Neuron (in vitro differentiated cells): ENCODE data around the gene TMEM132C.
"Not testable (repeated sequence)": the region's sequence is repeated elsewhere in the genome, so short reads cannot be mapped to it uniquely, and the experiment has no call there.

Source experiments
- H2AFZ ChIP-seq: one replicate; pipeline ENCODE4 v1.6.1; 2013; ENCODE audit warnings: low read depth, mild to moderate bottlenecking, inconsistent platforms, low read length, moderate library complexity
- H3K27me3 ChIP-seq: one replicate; pipeline ENCODE4 v1.6.1; 2013; ENCODE audit warnings: low read length; ENCODE audit not compliant: insufficient read depth
- H3K36me3 ChIP-seq: one replicate; pipeline ENCODE4 v1.6.1; 2013; ENCODE audit warnings: low read length; ENCODE audit not compliant: insufficient read depth
- H3K4me1 ChIP-seq: one replicate; pipeline ENCODE4 v1.6.1; 2013; ENCODE audit warnings: low read length; ENCODE audit not compliant: insufficient read depth
- H3K4me3 ChIP-seq: 2 replicates; pipeline ENCODE4 v1.5.1; 2013; ENCODE audit warnings: mild to moderate bottlenecking, low read length, moderate library complexity
- H3K9me3 ChIP-seq: one replicate; pipeline ENCODE4 v1.6.1; 2013; ENCODE audit warnings: low read length

Gene TMEM132C

GRCh38 chr12:128455851-128456250 lies 188.9 kb downstream of the TMEM132C start:
- Histone ChIP-seq H3K9me3 (peaks cover 2% of the 10 kb centered on the region), H3K4me1 (peaks cover 8% of the 10 kb centered on the region), H3K27me3 (no peaks in the 10 kb centered on the region), H3K4me3 (no peak overlapping the region), H3K36me3 (no peaks in the 10 kb centered on the region), H2AFZ (no peak overlapping the region)

GRCh38 chr12:128456922-128457321 lies 190.0 kb downstream of the TMEM132C start:
- H3K27me3 ChIP-seq, result no peaks in the 10 kb centered on the region

GRCh38 chr12:128458301-128458974 lies 191.5 kb downstream of the TMEM132C start:
- H3K36me3 ChIP-seq, result no peaks in the 10 kb centered on the region
- H3K9me3 ChIP-seq, result peaks cover 2% of the 10 kb centered on the region
- no peaks in the 10 kb centered on the region for H3K27me3 ChIP-seq
- H2AFZ ChIP-seq, result no peak overlapping the region
- peaks cover 4% of the 10 kb centered on the region for H3K4me1 ChIP-seq
- no peak overlapping the region for H3K4me3 ChIP-seq

More at GRCh38 chr12:128456922-128457321, 190.0 kb downstream of the TMEM132C start:
- peaks cover 4% of the 10 kb centered on the region for H3K4me1 ChIP-seq
- H3K9me3 ChIP-seq, result peaks cover 2% of the 10 kb centered on the region
- H3K4me3 ChIP-seq, result no peak overlapping the region
- H3K36me3 ChIP-seq, result no peaks in the 10 kb centered on the region
- no peak overlapping the region for H2AFZ ChIP-seq

GRCh38 chr12:128459067-128459466 lies 192.1 kb downstream of the TMEM132C start:
- Histone ChIP-seq H3K4me1 (peaks cover 4% of the 10 kb centered on the region), H3K9me3 (peaks cover 2% of the 10 kb centered on the region), H3K36me3 (no peaks in the 10 kb centered on the region), H3K27me3 (no peaks in the 10 kb centered on the region), H2AFZ (no peak overlapping the region), H3K4me3 (no peak overlapping the region)

- Histone ChIP-seq H3K4me3 (no peak overlapping the region), H3K27me3 (no peaks in the 10 kb centered on the region), H3K36me3 (no peaks in the 10 kb centered on the region), H3K9me3 (peaks cover 2% of the 10 kb centered on the region), H2AFZ (no peak overlapping the region), H3K4me1 (peaks cover 4% of the 10 kb centered on the region)
These were observed 196.9 kb downstream of the TMEM132C start for GRCh38 chr12:128463881-128464280.

- no peaks in the 10 kb centered on the region for H3K9me3 ChIP-seq
- no peaks in the 10 kb centered on the region for H3K27me3 ChIP-seq
- H2AFZ ChIP-seq, result no peak overlapping the region
- H3K4me1 ChIP-seq, result no peaks in the 10 kb centered on the region
- no peak overlapping the region for H3K4me3 ChIP-seq
- no peaks in the 10 kb centered on the region for H3K36me3 ChIP-seq
These were observed 200.9 kb downstream of the TMEM132C start for GRCh38 chr12:128467882-128468281.

- H3K27me3 ChIP-seq, result no peaks in the 10 kb centered on the region
- no peaks in the 10 kb centered on the region for H3K4me1 ChIP-seq
These were observed 202.0 kb downstream of the TMEM132C start for GRCh38 chr12:128468926-128469325.

GRCh38 chr12:128471491-128471890 lies 204.5 kb downstream of the TMEM132C start:
- Histone ChIP-seq H3K9me3 (no peaks in the 10 kb centered on the region), H3K4me1 (no peaks in the 10 kb centered on the region), H3K27me3 (no peaks in the 10 kb centered on the region), H2AFZ (no peak overlapping the region), H3K4me3 (no peak overlapping the region), H3K36me3 (no peaks in the 10 kb centered on the region)

More at GRCh38 chr12:128468926-128469325, 202.0 kb downstream of the TMEM132C start:
- no peaks in the 10 kb centered on the region for H3K9me3 ChIP-seq
- no peak overlapping the region for H2AFZ ChIP-seq
- H3K36me3 ChIP-seq, result no peaks in the 10 kb centered on the region
- H3K4me3 ChIP-seq, result no peak overlapping the region

- H3K4me3 ChIP-seq, result no peak overlapping the region
- H3K4me1 ChIP-seq, result no peaks in the 10 kb centered on the region
- no peaks in the 10 kb centered on the region for H3K27me3 ChIP-seq
- no peaks in the 10 kb centered on the region for H3K36me3 ChIP-seq
- no peak overlapping the region for H2AFZ ChIP-seq
- H3K9me3 ChIP-seq, result no peaks in the 10 kb centered on the region
These were observed 207.9 kb downstream of the TMEM132C start for GRCh38 chr12:128474916-128475315.

GRCh38 chr12:128476266-128476665 lies 209.3 kb downstream of the TMEM132C start:
- Histone ChIP-seq H3K9me3 (no peaks in the 10 kb centered on the region), H2AFZ (no peak overlapping the region), H3K4me1 (no peaks in the 10 kb centered on the region), H3K27me3 (no peaks in the 10 kb centered on the region), H3K4me3 (no peak overlapping the region), H3K36me3 (no peaks in the 10 kb centered on the region)

GRCh38 chr12:128483526-128484255 lies 216.7 kb downstream of the TMEM132C start:
- Histone ChIP-seq H3K4me1 (peaks cover 8% of the 10 kb centered on the region), H3K27me3 (no peaks in the 10 kb centered on the region), H3K4me3 (no peak overlapping the region), H3K9me3 (no peaks in the 10 kb centered on the region), H2AFZ (no peak overlapping the region), H3K36me3 (no peaks in the 10 kb centered on the region)

- H3K4me1 ChIP-seq, H3K27me3 ChIP-seq, H3K4me3 ChIP-seq, H3K36me3 ChIP-seq, H2AFZ ChIP-seq, H3K9me3 ChIP-seq: not testable (repeated sequence)
These were observed 230.4 kb downstream of the TMEM132C start for GRCh38 chr12:128497376-128497775.

GRCh38 chr12:128507470-128507869 lies 240.5 kb downstream of the TMEM132C start:
- H3K4me3 ChIP-seq, result no peak overlapping the region
- no peaks in the 10 kb centered on the region for H3K36me3 ChIP-seq
- no peaks in the 10 kb centered on the region for H3K4me1 ChIP-seq
- H2AFZ ChIP-seq, result no peak overlapping the region
- no peaks in the 10 kb centered on the region for H3K27me3 ChIP-seq
- peaks cover 2% of the 10 kb centered on the region for H3K9me3 ChIP-seq
